ENCODE measurements around the gene CRABP1.

- no peak for TF ChIP-seq GATA1 (IDR thresholded peaks at IDR 0.05; ENCODE audit: low read depth, low read length)
- no peak for TF ChIP-seq POLR2A (IDR thresholded peaks at IDR 0.05; ENCODE audit: low read length)
Observed at GRCh38 chr15:78329625-78330024, 10.5 kb upstream of the CRABP1 start.

Measured in erythroblast (primary cell).